Rectal smooth muscle tissue (tissue), 1 donor: ENCODE measurements around the gene EXOC5.
"Not testable (repeated sequence)": the region's sequence is repeated elsewhere in the genome, so short reads cannot be mapped to it uniquely, and the experiment has no call there.

Experiments
- H3K27ac ChIP-seq: one replicate; pipeline ENCODE4 v1.7.0; 2013; ENCODE audit warnings: low read depth, low read length, inconsistent platforms
- H3K27me3 ChIP-seq: one replicate; pipeline ENCODE4 v1.7.0; 2013; ENCODE audit warnings: low read length; ENCODE audit not compliant: control insufficient read depth, insufficient read depth
- H3K36me3 ChIP-seq: one replicate; pipeline ENCODE4 v1.7.0; 2013; ENCODE audit warnings: low read length; ENCODE audit not compliant: control insufficient read depth, insufficient read depth
- H3K4me1 ChIP-seq: one replicate; pipeline ENCODE4 v1.7.0; 2013; ENCODE audit warnings: low read length; ENCODE audit not compliant: control insufficient read depth, insufficient read depth
- H3K4me3 ChIP-seq: one replicate; pipeline ENCODE4 v1.7.0; 2013; ENCODE audit warnings: low read length
- H3K9ac ChIP-seq: one replicate; pipeline ENCODE4 v1.7.0; 2013; ENCODE audit warnings: low read length

Gene EXOC5

DNA sequence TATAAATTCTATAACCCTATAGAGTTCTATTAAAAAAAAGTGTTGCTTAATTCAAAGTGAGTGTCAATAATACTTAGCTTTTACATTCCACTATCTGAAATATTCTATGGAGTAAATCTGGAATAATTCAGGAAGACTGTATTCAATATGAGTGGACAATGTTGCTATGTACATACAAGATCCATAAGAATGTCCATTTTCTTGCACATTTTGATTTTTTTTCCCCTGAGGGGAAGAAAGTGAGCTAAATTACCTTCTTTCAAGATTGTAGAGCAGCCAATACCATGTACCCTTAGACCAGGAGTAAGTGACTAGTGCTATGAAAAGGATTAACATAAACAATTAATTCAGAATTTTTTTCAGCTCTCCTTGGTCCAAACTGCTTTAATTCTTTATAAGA is 25.4 kb downstream of the EXOC5 start:
- no peaks in the 10 kb centered on the region for H3K36me3 ChIP-seq
- no peak overlapping the region for H3K27ac ChIP-seq
- H3K9ac ChIP-seq = no peak overlapping the region
- no peak overlapping the region for H3K4me3 ChIP-seq
- no peaks in the 10 kb centered on the region for H3K4me1 ChIP-seq
- H3K27me3 ChIP-seq = no peaks in the 10 kb centered on the region

DNA sequence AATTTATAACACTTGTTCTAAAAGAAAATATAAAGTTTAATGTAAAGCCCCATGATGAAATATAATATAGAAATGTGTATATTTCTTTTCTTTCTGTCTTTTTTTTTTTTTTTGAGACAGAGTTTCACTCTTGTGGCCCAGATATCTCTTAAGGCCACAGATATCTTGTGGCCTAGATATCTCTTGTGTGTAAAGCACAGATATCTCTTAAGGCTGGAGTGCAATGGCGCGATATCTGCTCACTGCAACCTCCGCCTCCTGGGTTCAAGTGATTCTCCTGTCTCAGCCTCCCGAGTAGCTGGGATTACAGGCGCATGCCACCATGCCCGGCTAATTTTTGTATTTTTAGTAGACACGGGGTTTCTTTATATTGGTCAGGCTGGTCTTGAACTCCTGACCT is 28.6 kb downstream of the EXOC5 start:
- H3K27ac ChIP-seq, H3K36me3 ChIP-seq, H3K4me3 ChIP-seq, H3K9ac ChIP-seq, H3K27me3 ChIP-seq, H3K4me1 ChIP-seq: not testable (repeated sequence)

DNA sequence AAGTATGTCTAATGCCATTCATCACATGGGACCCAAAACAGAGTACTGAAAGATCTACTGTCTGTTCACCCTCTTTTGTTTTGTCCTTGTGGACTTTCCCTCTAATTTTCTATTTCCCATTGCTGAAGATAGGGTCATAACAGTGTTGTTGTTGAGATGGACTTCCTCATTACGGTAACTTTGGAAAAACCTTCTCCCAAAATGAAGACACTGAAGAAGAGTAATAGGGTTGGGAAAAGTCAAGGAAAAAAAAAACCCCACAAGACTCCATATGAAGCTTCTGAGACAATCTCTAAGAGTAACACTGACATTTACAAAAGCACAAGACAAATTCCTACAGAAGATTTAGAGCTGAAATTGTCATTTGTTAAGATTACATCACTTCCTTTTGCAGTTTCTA is 36.7 kb downstream of the EXOC5 start:
- Histone ChIP-seq H3K27me3 (no peaks in the 10 kb centered on the region), H3K4me3 (no peak overlapping the region), H3K36me3 (peaks cover 2% of the 10 kb centered on the region), H3K9ac (no peak overlapping the region), H3K27ac (no peak overlapping the region), H3K4me1 (no peaks in the 10 kb centered on the region)

DNA sequence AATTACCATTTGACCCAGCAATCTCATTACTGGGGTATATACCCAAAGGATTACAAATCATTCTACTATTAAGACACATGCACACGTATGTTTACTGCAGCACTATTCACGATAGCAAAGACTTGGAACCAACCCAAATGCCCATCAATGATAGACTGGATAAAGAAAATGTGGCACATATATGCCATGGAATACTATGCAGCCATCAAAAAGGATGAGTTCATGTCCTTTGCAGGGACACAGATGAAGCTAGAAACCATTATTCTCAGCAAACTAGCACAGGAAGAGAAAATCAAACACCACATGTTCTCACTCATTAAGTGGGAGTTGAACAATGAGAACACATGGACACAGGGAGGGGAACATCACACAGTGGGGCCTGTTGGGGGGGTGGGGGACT is 40.4 kb downstream of the EXOC5 start:
- H3K9ac ChIP-seq, H3K4me1 ChIP-seq, H3K4me3 ChIP-seq, H3K27me3 ChIP-seq, H3K27ac ChIP-seq, H3K36me3 ChIP-seq: not testable (repeated sequence)

DNA sequence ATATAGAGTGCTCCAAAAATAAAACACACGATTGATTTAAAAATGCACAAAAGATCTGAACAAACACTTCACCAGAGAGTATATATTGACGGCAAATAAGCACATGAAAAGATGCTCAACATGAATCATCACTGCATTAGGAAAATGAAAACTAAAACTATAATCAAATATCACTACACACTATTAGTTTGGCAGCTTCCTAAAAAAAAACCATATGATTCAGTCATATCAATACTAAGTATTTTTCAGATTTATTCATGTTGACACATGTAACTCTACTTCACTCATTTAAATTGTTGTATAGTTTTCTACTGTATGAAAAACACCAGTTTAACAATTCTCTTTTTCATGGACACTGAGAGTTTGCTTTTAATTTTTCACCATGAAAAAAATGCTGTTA is 41.6 kb downstream of the EXOC5 start:
- H3K27me3 ChIP-seq = no peaks in the 10 kb centered on the region
- H3K27ac ChIP-seq = no peak overlapping the region
- H3K4me1 ChIP-seq = no peaks in the 10 kb centered on the region
- peaks cover 4% of the 10 kb centered on the region for H3K36me3 ChIP-seq
- no peak overlapping the region for H3K9ac ChIP-seq
- no peak overlapping the region for H3K4me3 ChIP-seq

DNA sequence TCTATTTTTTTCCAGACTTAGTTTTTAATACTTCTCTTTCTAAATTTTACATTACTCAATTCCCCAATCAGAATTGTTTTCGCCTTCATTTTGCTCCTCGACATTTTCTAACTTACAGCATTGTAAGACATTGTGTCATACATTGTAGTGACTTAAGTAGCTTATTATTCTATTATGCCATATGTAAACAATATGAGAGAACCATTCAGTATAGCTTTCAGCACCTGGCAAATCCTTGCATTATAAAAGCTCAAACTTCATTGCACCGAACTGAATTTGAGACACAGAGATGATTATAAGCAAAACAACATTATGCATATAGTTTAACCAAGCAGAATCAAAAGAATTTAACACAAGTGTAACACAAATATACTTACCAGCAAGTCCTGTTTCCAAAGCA is 46.8 kb downstream of the EXOC5 start:
- no peak overlapping the region for H3K9ac ChIP-seq
- no peaks in the 10 kb centered on the region for H3K4me1 ChIP-seq
- H3K27me3 ChIP-seq = no peaks in the 10 kb centered on the region

DNA sequence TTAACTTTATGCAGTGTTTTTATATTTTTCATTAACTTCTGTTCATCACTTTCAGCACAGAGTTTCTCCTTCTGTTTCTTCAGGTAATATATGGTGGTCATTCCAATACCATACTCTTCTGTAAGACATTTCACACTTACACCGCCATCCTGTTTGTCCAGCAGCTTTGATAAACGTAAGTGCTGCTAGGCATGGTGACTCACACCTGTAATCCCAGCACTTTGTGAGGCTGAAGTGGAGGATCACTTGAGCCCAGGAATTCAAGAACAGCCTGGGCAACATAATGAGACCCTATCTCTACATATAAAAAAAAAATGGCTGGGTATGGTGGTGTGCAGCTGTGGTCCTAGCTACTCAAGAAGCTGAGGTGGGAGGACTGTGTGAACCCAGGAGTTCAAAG is 55.8 kb downstream of the EXOC5 start:
- peaks cover 16% of the 10 kb centered on the region for H3K36me3 ChIP-seq
- H3K4me1 ChIP-seq = no peaks in the 10 kb centered on the region
- no peak overlapping the region for H3K9ac ChIP-seq
- no peak overlapping the region for H3K27ac ChIP-seq
- H3K4me3 ChIP-seq = no peak overlapping the region
- no peaks in the 10 kb centered on the region for H3K27me3 ChIP-seq

More for the DNA sequence above, 46.8 kb downstream of the EXOC5 start:
- Histone ChIP-seq H3K36me3 (peaks cover 13% of the 10 kb centered on the region), H3K4me3 (no peak overlapping the region), H3K27ac (no peak overlapping the region)

DNA sequence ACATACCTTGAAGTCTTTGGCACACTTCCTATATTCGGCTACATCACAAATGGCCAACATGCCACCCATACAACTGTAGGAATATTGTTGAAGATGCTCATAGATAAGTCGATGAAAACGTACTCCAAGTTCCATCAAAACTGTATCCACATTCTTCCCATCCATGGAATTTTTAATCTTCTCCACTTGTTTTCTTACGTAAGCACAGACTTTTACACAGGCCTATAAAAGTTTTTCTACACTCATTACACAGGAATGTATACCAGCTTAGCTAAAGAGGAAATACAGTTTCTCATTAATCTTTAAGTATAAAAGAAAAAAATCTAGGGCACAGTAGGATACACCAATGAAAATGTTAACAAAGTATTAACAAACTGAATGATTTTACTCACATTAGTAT is 59.1 kb downstream of the EXOC5 start:
- Histone ChIP-seq H3K4me3 (no peak overlapping the region), H3K4me1 (no peaks in the 10 kb centered on the region), H3K27ac (no peak overlapping the region), H3K27me3 (no peaks in the 10 kb centered on the region), H3K9ac (no peak overlapping the region), H3K36me3 (peaks cover 7% of the 10 kb centered on the region)

DNA sequence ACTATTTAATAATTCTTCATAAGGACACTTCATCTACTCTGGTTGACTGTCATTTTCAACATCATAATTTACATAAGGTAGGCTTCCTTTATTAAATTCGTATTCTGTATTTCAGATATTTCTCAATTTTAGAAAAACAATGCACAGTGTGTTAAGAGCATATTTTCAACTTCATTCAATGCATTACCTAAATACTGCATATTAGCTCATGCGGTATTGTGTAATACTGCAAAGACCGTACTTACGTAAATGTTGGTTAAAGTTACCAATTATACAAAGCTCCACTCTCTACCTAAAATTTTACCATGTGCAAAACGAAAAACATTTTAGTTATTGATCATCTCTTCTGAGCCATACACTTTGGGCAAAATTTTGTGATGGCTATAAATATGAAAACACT is 62.8 kb downstream of the EXOC5 start:
- Histone ChIP-seq H3K4me3 (no peak overlapping the region), H3K27ac (no peak overlapping the region), H3K36me3 (no peaks in the 10 kb centered on the region), H3K27me3 (no peaks in the 10 kb centered on the region), H3K4me1 (no peaks in the 10 kb centered on the region), H3K9ac (no peak overlapping the region)

DNA sequence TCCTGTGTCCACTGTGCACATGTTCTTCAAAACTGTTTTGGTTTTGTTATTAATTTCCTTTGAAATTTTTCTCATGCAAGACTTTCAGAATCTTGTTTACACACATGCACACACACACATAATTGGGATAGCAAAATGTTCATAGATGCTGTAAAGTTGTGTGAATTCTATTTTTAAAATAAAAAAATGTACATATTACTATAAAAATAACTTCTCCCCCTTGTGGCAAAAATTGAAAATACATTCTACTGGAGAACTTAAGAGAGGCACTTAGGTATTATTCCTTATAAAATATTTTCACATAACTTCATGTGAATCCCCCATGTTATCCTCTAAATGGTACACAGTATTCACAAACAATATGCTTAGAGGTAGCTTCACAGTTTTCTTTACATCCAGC is 66.0 kb downstream of the EXOC5 start:
- H3K36me3 ChIP-seq, H3K9ac ChIP-seq, H3K27me3 ChIP-seq, H3K4me1 ChIP-seq, H3K27ac ChIP-seq, H3K4me3 ChIP-seq: not testable (repeated sequence)

DNA sequence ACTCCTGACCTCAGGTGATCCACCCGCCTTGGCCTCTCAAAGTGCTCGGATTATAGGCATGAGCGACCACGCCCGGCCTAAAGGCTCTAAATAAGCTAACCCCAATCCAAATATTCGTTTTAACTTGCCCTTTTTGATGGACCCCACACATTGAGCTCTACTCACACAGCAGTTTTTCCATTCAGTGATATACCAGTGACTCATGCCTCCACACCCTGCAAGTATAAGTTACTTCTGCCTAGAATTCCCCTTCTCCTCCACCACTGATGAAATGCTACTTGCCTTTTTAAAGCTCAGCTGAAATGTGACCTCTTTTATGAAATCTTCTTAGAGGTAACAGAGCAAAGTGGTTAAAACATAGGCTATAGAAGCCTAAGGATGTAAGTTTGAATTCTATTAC is 68.8 kb downstream of the EXOC5 start:
- no peaks in the 10 kb centered on the region for H3K4me1 ChIP-seq
- no peak overlapping the region for H3K9ac ChIP-seq
- no peaks in the 10 kb centered on the region for H3K36me3 ChIP-seq
- no peak overlapping the region for H3K4me3 ChIP-seq
- no peak overlapping the region for H3K27ac ChIP-seq
- H3K27me3 ChIP-seq = no peaks in the 10 kb centered on the region

DNA sequence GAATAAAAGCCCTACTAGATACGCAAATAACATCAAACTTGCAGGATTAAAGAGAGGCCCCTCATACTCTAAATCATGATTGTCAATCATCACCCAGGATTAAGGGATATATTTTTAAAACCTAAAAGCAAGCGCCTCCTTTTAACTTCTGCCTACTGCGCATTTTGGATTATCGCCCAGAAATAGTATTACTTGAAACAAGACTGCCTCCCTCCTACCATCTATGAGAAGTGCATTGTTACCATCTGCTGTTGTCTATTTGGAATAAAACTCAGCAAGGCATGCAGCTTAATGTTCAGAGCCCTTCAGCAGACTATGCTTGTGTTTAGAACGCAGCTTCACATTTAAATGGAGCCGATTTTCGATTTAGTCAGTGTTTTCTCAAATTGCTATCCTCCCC is 79.6 kb downstream of the EXOC5 start:
- Histone ChIP-seq H3K36me3 (no peaks in the 10 kb centered on the region), H3K9ac (no peak overlapping the region), H3K27me3 (no peaks in the 10 kb centered on the region), H3K4me3 (no peak overlapping the region), H3K27ac (no peak overlapping the region), H3K4me1 (no peaks in the 10 kb centered on the region)

DNA sequence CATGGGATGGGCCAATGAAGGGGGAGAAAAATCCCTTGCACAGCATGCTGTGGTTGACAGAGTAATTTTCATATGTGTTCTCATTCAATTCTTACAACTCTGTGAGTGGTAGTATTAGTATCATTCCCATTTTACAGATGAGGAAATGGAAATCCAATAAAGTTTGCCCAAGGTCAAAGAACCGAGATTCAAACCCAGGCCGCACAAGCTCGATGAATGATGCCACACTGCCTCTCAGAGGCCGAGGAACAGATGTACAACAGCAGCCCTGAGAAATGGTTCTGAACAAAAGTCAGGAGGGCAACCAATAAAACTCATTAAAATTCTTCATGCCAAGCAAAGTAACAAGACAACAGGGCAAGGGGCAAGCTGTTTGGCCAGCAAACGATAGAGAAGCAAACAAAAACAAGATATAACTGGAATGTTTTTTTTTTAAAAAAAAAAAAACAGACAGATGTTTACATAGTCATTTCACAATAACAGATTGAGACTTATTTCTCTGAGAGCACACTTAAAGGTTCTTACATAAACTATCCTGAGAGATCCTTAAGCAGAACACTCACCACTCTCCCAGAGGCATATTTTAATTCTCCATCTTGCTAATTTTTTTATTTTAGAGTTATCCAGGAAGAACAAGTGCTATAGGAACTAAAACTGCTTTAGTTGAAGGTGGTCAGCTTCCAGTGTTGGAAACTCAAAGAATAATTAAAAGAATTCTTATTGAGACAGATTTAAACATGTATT is 85.8 kb downstream of the EXOC5 start:
- Histone ChIP-seq H3K9ac (no peak overlapping the region), H3K36me3 (no peaks in the 10 kb centered on the region), H3K27me3 (no peaks in the 10 kb centered on the region), H3K4me1 (no peaks in the 10 kb centered on the region), H3K27ac (no peak overlapping the region), H3K4me3 (no peak overlapping the region)
